Measurements from ENCODE around the gene PCDHB2.
"Not testable (repeated sequence)": the region's sequence is repeated elsewhere in the genome, so short reads cannot be mapped to it uniquely, and the experiment has no call there.

Gene PCDHB2

DNA sequence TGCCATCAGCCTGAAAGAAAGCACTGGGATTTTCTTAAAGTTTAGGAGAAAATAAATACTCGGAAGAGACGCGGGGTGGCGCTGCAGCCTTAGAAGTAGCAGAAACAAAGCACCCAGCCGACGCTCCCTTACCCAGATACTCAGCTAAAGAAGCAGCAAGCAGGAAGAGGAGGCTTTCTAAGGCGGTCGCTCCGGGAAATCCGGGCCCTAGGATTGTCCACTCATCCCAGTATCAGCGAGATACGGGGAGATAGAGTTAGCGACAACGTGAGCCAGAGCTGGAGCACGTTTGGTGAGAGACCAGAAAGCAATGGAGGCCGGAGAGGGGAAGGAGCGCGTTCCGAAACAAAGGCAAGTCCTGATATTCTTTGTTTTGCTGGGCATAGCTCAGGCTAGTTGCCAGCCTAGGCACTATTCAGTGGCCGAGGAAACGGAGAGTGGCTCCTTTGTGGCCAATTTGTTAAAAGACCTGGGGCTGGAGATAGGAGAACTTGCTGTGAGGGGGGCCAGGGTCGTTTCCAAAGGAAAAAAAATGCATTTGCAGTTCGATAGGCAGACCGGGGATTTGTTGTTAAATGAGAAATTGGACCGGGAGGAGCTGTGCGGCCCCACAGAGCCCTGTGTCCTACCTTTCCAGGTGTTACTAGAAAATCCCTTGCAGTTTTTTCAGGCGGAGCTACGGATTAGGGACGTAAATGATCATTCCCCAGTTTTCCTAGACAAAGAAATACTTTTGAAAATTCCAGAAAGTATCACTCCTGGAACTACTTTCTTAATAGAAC is at the start of gene PCDHB2:
Gene PCDHB2, plus strand, starts transcription at position 135 of the 782 bp plus-strand sequence. Its CDS starts 176 bp downstream, at position 311.
- DNase-seq (ENCODE audit: low read depth in 2 of 2, low spot score in 1 of 2) = no peak

DNA sequence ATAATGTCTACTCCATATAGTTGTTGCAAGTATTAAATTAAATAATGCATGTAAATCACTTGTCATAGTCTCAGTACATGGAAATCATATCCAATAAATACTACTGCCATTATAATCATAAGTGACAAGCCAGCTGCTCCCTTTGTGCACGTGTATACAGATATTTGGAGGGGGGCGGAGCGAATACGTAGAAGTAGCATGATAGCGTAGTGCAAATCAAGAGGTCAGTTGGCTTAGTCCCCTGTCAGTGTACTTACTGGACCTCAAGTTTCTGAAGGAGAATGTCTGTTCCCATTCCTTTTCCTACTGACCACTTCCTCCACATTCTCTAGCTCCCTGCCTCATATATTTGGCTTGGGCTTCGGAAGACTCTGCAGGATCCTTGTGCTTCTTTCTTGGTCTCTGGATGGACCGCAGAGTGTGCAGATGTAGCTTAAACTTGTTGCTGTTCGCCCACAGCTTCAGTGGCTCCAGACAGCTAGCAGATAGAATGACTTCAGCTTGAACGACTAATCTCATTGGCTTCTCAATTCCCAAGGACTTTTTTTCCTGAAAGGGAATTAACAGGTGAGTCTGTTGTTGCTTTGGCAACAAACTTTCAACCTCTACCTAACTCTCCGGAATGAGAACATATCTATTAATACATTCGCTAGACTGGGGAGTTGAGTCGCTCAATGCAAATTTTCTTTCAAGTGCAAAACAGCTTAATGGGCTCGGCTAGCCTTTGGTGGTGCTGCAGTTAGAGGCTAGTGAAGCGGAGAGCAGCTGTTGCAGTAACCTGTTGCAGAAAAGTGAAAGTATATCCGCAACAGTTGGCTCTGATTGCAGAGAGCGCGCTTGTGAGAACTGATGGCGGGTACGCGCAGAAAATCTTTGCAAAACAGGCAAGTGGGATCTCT is 43.5 kb upstream of the PCDHB2 start, which contains the start of gene PCDHB1:
Gene PCDHB1, plus strand, starts transcription at position 753 of the 899 bp plus-strand sequence. Its CDS starts 97 bp downstream, at position 850.
- DNase-seq (ENCODE audit: low read depth in 2 of 2, low spot score in 1 of 2) = no peak

DNA sequence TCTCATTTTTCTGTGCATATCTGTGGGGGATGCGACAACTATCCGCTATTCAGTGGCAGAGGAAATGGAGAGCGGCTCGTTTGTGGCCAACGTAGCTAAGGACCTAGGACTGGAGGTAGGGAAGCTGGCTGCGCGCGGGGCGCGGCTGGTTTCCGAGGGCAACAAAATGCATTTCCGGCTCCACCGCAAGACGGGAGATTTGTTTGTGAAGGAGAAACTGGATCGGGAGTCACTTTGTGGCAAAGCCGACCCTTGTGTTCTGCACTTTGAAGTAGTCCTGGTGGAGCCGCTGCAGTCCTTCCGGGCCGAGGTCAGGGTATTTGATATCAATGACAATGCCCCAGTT is 42.9 kb upstream of the PCDHB2 start:
- DNase-seq (ENCODE audit: low read depth in 2 of 2, low spot score in 1 of 2) = no peak

DNA sequence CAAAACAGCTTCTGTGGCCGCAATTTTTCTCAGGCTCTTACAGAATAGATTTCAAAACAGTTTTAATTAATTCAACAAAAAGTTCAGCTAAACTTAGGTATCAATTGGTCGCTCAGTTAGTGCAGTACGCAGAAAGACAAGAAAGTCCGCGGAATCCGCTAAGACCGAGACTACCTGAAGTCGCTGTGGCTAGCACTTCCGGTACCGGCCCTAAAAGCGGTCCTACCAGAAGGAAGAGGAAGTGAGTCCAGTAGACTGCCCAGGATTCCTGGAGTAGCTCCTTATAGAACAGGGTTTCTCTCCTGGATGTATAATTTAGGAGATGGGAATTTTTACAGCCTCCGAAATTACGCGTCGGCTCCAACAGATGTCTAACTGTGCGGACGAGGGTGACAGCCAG is 16.6 kb upstream of the PCDHB2 start:
- DNase-seq (ENCODE audit: low read depth in 2 of 2, low spot score in 1 of 2) = no peak

DNA sequence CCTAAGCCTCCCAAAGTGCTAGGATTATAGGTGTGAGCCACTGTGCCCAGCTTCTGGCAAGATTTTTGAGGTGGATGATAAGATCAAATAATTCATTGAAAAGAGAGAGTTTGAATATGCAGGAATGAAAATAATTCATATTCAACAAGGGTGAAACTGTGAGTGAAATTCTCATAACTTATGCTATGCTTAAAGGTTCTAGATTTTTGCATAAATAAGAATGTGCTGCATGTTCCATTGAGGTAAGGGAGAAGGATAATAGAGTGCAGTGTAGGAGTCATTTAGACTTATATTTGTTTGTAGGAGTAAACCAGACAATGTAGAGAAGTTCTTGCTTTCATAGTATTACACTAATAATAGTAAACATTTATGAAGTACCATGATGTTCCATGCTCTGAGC is 12.2 kb upstream of the PCDHB2 start:
- DNase-seq (ENCODE audit: low read depth in 2 of 2, low spot score in 1 of 2) = no peak

DNA sequence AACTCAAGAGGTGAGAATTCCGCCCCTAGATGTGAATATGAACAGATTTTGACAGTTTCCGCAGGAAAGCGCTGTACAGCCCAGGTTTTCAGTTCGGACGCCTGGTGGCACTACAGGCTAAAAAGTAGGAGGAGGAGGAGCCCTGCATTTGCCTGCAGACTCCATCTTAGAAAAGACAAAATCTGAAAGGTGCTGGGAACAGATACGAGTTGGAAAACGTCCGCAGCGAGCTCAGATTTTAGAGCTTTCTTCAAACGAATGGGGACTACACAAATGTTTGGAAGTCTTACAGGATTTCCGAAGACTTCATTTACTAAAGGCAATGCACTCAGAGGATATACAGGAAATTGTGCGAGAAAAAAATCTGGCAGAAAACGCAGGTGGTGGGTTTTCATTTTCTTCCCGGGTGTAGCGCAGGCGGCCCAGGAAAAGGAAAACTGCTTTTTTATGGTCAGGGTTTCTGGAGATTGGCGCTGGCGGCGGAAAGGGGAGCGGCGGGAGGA is 9.9 kb upstream of the PCDHB2 start:
- no peak for DNase-seq (ENCODE audit: low read depth in 2 of 2, low spot score in 1 of 2)

DNA sequence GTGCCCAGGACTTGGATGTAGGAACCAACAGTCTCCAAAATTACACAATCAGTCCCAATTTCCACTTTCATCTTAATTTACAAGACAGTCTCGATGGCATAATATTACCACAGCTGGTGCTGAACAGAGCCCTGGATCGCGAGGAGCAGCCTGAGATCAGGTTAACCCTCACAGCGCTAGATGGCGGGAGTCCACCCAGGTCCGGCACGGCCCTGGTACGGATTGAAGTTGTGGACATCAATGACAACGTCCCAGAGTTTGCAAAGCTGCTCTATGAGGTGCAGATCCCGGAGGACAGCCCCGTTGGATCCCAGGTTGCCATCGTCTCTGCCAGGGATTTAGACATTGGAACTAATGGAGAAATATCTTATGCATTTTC is 837 bp downstream of the PCDHB2 start:
- no peak for DNase-seq (ENCODE audit: low read depth in 2 of 2, low spot score in 1 of 2)

DNA sequence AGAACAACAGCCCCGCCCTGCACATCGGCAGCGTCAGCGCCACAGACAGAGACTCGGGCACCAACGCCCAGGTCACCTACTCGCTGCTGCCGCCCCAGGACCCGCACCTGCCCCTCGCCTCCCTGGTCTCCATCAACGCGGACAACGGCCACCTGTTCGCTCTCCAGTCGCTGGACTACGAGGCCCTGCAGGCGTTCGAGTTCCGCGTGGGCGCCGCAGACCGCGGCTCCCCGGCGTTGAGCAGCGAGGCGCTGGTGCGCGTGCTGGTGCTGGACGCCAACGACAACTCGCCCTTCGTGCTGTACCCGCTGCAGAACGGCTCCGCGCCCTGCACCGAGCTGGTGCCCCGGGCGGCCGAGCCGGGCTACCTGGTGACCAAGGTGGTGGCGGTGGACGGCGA is 1.8 kb downstream of the PCDHB2 start:
- DNase-seq (ENCODE audit: low read depth in 2 of 2, low spot score in 1 of 2) = not testable (repeated sequence)

DNA sequence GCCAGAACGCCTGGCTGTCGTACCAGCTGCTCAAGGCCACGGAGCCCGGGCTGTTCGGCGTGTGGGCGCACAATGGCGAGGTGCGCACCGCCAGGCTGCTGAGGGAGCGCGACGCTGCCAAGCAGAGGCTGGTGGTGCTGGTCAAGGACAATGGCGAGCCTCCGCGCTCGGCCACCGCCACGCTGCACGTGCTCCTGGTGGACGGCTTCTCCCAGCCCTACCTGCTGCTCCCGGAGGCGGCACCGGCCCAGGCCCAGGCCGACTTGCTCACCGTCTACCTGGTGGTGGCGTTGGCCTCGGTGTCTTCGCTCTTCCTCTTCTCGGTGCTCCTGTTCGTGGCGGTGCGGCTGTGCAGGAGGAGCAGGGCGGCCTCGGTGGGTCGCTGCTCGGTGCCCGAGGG is 2.2 kb downstream of the PCDHB2 start:
- DNase-seq (ENCODE audit: low read depth in 2 of 2, low spot score in 1 of 2) = not testable (repeated sequence)

DNA sequence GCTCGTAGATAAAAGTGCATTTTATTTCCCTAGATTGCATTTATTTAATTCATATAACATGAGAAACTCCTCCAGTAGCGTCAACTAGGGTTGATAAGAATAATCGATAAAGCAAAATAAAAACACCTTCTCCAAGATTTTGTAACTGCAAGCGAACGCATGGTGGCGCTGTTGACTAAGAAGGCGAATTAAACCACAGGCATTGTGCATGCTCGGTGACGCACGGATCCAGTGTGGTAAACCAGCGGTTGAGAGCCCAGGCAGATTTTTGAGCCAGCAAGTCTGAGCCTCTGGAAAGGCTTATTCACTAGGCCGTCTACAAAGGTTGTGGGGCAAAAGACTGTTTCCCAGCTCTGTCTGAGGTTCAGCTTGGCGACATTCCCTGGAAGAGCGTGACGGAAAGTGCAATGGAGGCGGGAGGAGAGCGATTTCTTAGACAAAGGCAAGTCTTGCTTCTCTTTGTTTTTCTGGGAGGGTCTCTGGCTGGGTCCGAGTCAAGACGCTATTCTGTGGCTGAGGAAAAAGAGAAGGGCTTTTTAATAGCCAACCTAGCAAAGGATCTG is 5.9 kb downstream of the PCDHB2 start, which contains the start of gene PCDHB3:
Gene PCDHB3, plus strand, starts transcription at position 231 of the 563 bp plus-strand sequence. Its CDS starts 177 bp downstream, at position 408.
- no peak for DNase-seq (ENCODE audit: low read depth in 2 of 2, low spot score in 1 of 2)

DNA sequence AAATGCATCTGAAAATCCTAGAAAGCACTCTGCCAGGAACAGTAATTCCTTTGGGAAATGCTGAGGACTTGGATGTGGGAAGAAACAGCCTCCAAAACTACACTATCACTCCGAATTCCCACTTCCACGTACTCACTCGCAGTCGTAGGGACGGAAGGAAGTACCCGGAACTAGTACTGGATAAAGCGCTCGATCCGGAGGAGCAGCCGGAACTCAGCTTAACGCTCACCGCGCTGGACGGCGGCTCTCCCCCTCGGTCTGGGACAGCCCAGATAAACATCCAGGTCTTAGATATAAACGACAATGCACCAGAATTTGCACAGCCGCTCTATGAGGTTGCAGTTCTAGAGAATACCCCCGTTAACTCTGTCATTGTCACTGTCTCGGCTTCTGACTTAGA is 6.6 kb downstream of the PCDHB2 start:
- DNase-seq (ENCODE audit: low read depth in 2 of 2, low spot score in 1 of 2) = no peak

DNA sequence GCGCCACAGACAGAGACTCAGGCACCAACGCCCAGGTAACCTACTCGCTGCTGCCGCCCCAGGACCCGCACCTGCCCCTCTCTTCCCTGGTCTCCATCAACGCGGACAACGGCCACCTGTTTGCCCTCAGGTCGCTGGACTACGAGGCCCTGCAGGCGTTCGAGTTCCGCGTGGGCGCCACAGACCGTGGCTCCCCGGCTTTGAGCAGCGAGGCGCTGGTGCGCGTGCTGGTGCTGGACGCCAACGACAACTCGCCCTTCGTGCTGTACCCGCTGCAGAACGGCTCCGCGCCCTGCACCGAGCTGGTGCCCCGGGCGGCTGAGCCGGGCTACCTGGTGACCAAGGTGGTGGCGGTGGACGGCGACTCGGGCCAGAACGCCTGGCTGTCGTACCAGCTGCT is 7.7 kb downstream of the PCDHB2 start:
- not testable (repeated sequence) for DNase-seq (ENCODE audit: low read depth in 2 of 2, low spot score in 1 of 2)

DNA sequence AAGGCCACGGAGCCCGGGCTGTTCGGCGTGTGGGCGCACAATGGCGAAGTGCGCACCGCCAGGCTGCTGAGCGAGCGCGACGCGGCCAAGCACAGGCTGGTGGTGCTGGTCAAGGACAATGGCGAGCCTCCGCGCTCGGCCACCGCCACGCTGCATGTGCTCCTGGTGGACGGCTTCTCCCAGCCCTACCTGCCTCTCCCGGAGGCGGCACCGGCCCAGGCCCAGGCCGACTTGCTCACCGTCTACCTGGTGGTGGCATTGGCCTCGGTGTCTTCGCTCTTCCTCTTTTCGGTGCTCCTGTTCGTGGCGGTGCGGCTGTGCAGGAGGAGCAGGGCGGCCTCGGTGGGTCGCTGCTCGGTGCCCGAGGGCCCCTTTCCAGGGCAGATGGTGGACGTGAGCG is 8.1 kb downstream of the PCDHB2 start:
- not testable (repeated sequence) for DNase-seq (ENCODE audit: low read depth in 2 of 2, low spot score in 1 of 2)

DNA sequence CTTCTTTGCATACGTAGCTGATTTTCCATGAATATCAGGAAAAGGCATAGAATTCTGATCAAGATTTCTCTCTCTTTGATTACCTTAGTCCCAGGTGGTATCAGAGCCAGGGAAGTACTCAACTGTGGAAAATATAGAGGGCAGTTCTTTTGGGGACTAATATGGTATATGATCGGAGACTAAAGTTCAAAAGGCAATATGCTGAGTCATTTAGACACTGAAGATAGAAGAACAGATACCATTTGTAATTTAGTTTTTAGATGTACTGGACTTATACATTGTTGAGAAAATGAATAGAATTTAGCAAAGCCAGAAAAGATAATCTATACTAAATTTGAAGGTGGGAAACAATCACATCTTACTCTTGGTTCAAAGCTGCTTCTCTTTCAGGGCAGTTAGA is 10.9 kb downstream of the PCDHB2 start:
- DNase-seq (ENCODE audit: low read depth in 2 of 2, low spot score in 1 of 2) = no peak

DNA sequence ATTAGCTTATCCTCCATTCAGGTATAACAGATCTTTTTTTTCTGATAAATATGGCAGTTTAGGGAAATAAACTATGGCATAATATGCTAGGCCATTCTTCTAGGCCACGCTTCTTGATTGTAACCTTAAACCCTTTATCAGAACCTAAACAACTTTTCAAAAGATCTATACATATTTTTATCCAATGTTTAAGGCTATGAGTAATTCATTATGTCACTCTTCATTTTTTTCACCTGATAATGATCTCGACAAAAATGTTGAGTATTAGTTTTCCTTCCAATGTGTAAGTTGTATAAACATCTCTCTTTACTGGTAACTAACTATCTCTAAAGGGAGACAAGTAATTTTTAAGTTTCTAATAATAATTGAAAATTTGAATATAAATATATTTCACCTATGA is 24.8 kb downstream of the PCDHB2 start:
- no peak for DNase-seq (ENCODE audit: low read depth in 2 of 2, low spot score in 1 of 2)

DNA sequence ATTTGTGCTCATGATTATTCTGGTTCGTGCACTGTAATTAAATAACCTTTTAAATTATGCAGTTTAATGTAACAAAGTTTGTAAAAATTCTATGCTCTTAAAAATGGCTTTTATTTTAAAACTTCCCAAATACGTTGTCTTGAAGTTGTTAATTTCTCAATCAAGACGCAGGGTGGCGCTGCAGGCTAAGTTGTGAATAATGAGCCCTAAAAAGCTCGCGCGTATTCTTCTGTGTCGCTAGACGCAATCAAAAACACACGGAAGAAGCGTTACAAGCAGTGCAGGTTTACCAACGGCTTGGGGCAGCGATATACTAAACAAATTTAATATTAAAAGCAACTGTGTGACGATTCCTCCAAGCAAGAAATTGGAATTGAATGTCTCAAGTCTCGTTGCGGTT is 27.1 kb downstream of the PCDHB2 start, which contains the start of gene PCDHB4:
Gene PCDHB4, plus strand, starts transcription at position 256 of the 400 bp plus-strand sequence. CDS start 181 bp downstream, outside the sequence.
- no peak for DNase-seq (ENCODE audit: low read depth in 2 of 2, low spot score in 1 of 2)

DNA sequence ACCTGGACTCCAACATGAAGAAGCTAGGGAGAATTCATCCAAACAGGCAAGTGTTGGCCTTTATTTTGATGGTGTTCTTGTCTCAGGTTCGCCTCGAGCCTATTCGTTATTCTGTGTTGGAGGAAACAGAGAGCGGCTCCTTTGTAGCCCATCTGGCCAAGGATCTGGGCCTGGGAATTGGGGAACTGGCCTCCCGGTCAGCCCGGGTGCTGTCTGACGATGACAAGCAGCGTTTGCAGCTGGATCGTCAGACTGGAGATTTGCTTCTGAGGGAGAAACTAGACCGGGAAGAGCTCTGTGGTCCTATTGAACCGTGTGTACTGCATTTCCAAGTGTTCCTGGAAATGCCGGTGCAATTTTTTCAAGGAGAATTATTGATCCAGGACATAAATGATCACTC is 27.6 kb downstream of the PCDHB2 start:
- DNase-seq (ENCODE audit: low read depth in 2 of 2, low spot score in 1 of 2) = no peak

DNA sequence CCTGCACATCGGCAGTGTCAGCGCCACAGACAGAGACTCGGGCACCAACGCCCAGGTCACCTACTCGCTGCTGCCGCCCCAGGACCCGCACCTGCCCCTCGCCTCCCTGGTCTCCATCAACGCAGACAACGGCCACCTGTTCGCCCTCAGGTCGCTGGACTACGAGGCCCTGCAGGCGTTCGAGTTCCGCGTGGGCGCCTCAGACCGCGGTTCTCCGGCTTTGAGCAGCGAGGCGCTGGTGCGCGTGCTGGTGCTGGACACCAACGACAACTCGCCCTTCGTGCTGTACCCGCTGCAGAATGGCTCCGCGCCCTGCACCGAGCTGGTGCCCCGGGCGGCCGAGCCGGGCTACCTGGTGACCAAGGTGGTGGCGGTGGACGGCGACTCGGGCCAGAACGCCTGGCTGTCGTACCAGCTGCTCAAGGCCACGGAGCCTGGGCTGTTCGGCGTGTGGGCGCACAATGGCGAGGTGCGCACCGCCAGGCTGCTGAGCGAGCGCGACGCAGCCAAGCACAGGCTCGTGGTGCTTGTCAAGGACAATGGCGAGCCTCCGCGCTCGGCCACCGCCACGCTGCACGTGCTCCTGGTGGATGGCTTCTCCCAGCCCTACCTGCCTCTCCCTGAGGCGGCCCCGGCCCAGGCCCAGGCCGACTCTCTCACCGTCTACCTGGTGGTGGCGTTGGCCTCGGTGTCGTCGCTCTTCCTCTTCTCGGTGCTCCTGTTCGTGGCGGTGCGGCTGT is 29.2 kb downstream of the PCDHB2 start:
- DNase-seq (ENCODE audit: low read depth in 2 of 2, low spot score in 1 of 2) = not testable (repeated sequence)

DNA sequence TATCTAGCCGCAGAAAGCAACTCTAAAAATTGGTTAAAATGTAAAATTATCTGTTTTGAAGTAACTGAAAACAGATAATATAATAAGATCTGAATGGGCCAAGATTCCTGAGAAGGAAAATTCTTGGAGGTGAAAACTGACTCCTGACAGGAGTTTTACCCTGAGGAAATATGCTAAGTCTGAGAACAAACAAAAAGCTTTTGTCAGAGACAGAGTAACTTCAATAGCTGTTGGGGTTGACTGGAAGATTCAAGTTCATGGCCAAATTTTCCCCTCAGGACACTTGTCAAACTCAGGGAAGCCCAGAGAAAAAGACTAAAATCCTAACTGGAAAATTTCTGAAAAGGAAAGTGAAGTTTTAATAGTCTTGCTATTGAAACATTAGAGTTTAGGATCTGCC is 32.9 kb downstream of the PCDHB2 start:
- no peak for DNase-seq (ENCODE audit: low read depth in 2 of 2, low spot score in 1 of 2)

DNA sequence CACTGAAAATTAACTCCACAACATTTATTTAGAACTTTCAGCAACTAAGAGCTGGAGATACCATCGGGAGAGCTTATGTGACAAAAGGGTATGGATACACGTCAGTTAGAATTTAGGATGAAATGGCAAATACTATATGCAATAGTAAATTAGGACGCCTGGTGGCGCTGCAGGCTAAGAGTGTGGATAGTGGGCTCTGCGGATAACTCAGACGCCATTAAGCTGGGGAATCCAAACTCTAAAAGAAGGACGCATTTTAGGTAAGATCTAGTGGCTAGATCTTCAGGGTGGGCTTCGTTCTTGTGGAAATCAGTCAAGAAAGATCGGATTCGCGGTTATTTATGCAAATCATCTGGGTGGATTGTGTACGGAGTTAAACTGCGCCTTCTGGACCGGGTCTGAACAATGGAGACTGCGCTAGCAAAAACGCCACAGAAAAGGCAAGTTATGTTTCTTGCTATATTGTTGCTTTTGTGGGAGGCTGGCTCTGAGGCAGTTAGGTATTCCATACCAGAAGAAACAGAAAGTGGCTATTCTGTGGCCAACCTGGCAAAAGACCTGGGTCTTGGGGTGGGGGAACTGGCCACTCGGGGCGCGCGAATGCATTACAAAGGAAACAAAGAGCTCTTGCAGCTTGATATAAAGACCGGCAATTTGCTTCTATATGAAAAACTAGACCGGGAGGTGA is 40.8 kb downstream of the PCDHB2 start, which contains the start of gene PCDHB5:
Gene PCDHB5, plus strand, starts transcription at position 177 of the 688 bp plus-strand sequence. Its CDS starts 229 bp downstream, at position 406.
- DNase-seq (ENCODE audit: low read depth in 2 of 2, low spot score in 1 of 2) = no peak

All from stimulated activated CD8-positive, alpha-beta memory T cell treated with anti-CD3 and anti-CD28 coated beads, Interleukin-4, amount 100 ng/mL, for 1 hour (primary cell).